ENCODE results near the gene NCBP2L.
A peak's percentile ranks its signal among the peaks of the same experiment; 100 is the strongest.

The NCBP2L gene

GRCh38 chrX:107738272-107738671, 39.3 kb upstream of the NCBP2L start:
- TF ChIP-seq ZNF112 (tag by site-specific recombination; IDR thresholded peaks at IDR 0.05), result no peak
- no peak for TF ChIP-seq ZNF600 (tag by site-specific recombination; IDR thresholded peaks at IDR 0.05)
- no peak for TF ChIP-seq OVOL3 (tag by site-specific recombination; IDR thresholded peaks at IDR 0.05)
- no peak for TF ChIP-seq PRDM1 (tag by site-specific recombination; IDR thresholded peaks at IDR 0.05)
- no peak for TF ChIP-seq ZNF792 (tag by site-specific recombination; IDR thresholded peaks at IDR 0.05)
- no peak for TF ChIP-seq ZNF302 (tag by site-specific recombination; IDR thresholded peaks at IDR 0.05; ENCODE audit: low read depth)
- no peak for TF ChIP-seq ZNF175 (tag by site-specific recombination; IDR thresholded peaks at IDR 0.05)
- ChIA-PET POLR2A (interaction anchor here (1.1 to 1.6 kb wide), 2 partner anchors 9 to 11 kb away, joined by 3 to 5 read pairs; no protein-coding TSS in a partner anchor), CTCF (interaction anchor here (0.7 to 1.3 kb wide), 3 partner anchors 9 to 78 kb away, joined by 3 to 5 read pairs (median 4); no protein-coding TSS in a partner anchor)
- Histone ChIP-seq H3K36me3 (ENCODE audit: control insufficient read depth in 2 of 2, insufficient read depth in 1 of 2, low read length in 2 of 2) (no peaks in the 10 kb centered on the region), H3K27ac (ENCODE audit: extremely low read depth, low read depth, low read length) (peak overlapping the region; percentile 77; the same call in 1 of the 2 replicates), H3K4me3 (ENCODE audit: low read depth, low read length) (no peak overlapping the region), H3K9me3 (ENCODE audit: control insufficient read depth, insufficient read depth, low read depth, low read length) (no peaks in the 10 kb centered on the region), H3K4me1 (ENCODE audit: control insufficient read depth, insufficient read depth, low read length) (peaks cover 20% of the 10 kb centered on the region)

- ChIA-PET POLR2A (interaction anchor here (1.1 to 1.6 kb wide), 2 partner anchors 9 to 12 kb away, joined by 3 to 5 read pairs; no protein-coding TSS in a partner anchor), CTCF (interaction anchor here (0.6 to 1.0 kb wide), 3 partner anchors 20 to 79 kb away, joined by 3 to 4 read pairs (median 3); no protein-coding TSS in a partner anchor)
- peaks cover 20% of the 10 kb centered on the region for H3K4me1 ChIP-seq (ENCODE audit: control insufficient read depth, insufficient read depth, low read length)
- H3K4me3 ChIP-seq (ENCODE audit: low read depth, low read length), result no peak overlapping the region
- no peaks in the 10 kb centered on the region for H3K9me3 ChIP-seq (ENCODE audit: control insufficient read depth, insufficient read depth, low read depth, low read length)
- H3K36me3 ChIP-seq (ENCODE audit: control insufficient read depth in 2 of 2, insufficient read depth in 1 of 2, low read length in 2 of 2), result no peaks in the 10 kb centered on the region
- no peak overlapping the region for H3K27ac ChIP-seq (ENCODE audit: extremely low read depth, low read depth, low read length)
- TF ChIP-seq KLF1 (tag by site-specific recombination; IDR thresholded peaks at IDR 0.05) (no peak), ZNF707 (tag by site-specific recombination; IDR thresholded peaks at IDR 0.05) (no peak), ZNF621 (tag by site-specific recombination; IDR thresholded peaks at IDR 0.05) (no peak), ZNF677 (tag by site-specific recombination; IDR thresholded peaks at IDR 0.05) (no peak), FEZF1 (tag by site-specific recombination; IDR thresholded peaks at IDR 0.05) (no peak), YY2 (tag by site-specific recombination; IDR thresholded peaks at IDR 0.05) (no peak), ZSCAN23 (tag by site-specific recombination; IDR thresholded peaks at IDR 0.05) (no peak), ZNF48 (tag by site-specific recombination; IDR thresholded peaks at IDR 0.05) (no peak), ZNF558 (tag by site-specific recombination; IDR thresholded peaks at IDR 0.05) (no peak), SP7 (tag by site-specific recombination; IDR thresholded peaks at IDR 0.05) (no peak)
These were observed 38.8 kb upstream of the NCBP2L start for GRCh38 chrX:107738768-107739167.

GRCh38 chrX:107739541-107739940, 38.0 kb upstream of the NCBP2L start:
- no peaks in the 10 kb centered on the region for H3K9me3 ChIP-seq (ENCODE audit: control insufficient read depth, insufficient read depth, low read depth, low read length)
- H3K36me3 ChIP-seq (ENCODE audit: control insufficient read depth in 2 of 2, insufficient read depth in 1 of 2, low read length in 2 of 2), result no peaks in the 10 kb centered on the region
- no peak overlapping the region; the same call in 1 of the 2 replicates for H3K27ac ChIP-seq (ENCODE audit: extremely low read depth, low read depth, low read length)
- peaks cover 20% of the 10 kb centered on the region for H3K4me1 ChIP-seq (ENCODE audit: control insufficient read depth, insufficient read depth, low read length)
- CTCF ChIA-PET, result interaction anchor here (0.6 to 1.2 kb wide), 3 partner anchors 67 to 81 kb away, joined by 3 to 8 read pairs (median 4); no protein-coding TSS in a partner anchor
- H3K4me3 ChIP-seq (ENCODE audit: low read depth, low read length), result no peak overlapping the region
- POLR2A ChIA-PET, result no interaction called here
- TF ChIP-seq ZNF837 (tag by site-specific recombination; IDR thresholded peaks at IDR 0.05), result no peak
- no peak for TF ChIP-seq ZSCAN5A (tag by site-specific recombination; IDR thresholded peaks at IDR 0.05)
- no peak for TF ChIP-seq ZNF133 (tag by site-specific recombination; IDR thresholded peaks at IDR 0.05)
- no peak for TF ChIP-seq ZNF155 (tag by site-specific recombination; IDR thresholded peaks at IDR 0.05)
- TF ChIP-seq ZNF518A (tag by site-specific recombination; conservative IDR thresholded peaks at IDR 0.05; ENCODE audit: low read depth), result no peak
- TF ChIP-seq AEBP2 (tag by site-specific recombination; IDR thresholded peaks at IDR 0.05; ENCODE audit: borderline replicate concordance), result no peak
